ENCODE data around the gene NUP58. TPM values are rescaled to one million over a fixed set of nuclear protein-coding genes. Genes with fewer than 3 reads are reported as not detected.

NUP58 gene
- total and polyA plus RNA-seq, 10 of the 15 experiments (the other 5 are each of a cell fraction or from before 2014, with no cell fraction given): 12.1 to 78.0 (median 48.9) TPM

- Histone ChIP-seq H2AFZ (ENCODE audit: control insufficient read depth, low read depth, low read length) (no peak overlapping the region), H3K27me3 (replicated peaks in 1 of 2; ENCODE audit: control insufficient read depth in 2 of 2, insufficient read depth in 2 of 2, low read length in 1 of 2) (peaks cover 0 to 5% of the 10 kb centered on the region in 2 experiments; a peak in 1 of 4 replicates), H3K4me3 (no peak overlapping the region), H3K79me2 (ENCODE audit: control insufficient read depth, insufficient read depth, low read length) (no peaks in the 10 kb centered on the region), H3K27ac (ENCODE audit: control insufficient read depth, insufficient read depth) (no peak overlapping the region), H3K9me3 (replicated peaks; ENCODE audit: control insufficient read depth, insufficient read depth, low read length) (no peaks in the 10 kb centered on the region), H3K4me1 (ENCODE audit: control insufficient read depth, insufficient read depth, low read length) (no peaks in the 10 kb centered on the region), H3K4me2 (ENCODE audit: control insufficient read depth, insufficient read depth) (no peak overlapping the region), H4K20me1 (ENCODE audit: control insufficient read depth, insufficient read depth) (no peaks in the 10 kb centered on the region), H3K9ac (ENCODE audit: control insufficient read depth, insufficient read depth, low read length) (no peak overlapping the region), H3K36me3 (ENCODE audit: control insufficient read depth in 2 of 2, insufficient read depth in 2 of 2, low read length in 1 of 2) (no peaks in the 10 kb centered on the region)
- CTCF ChIA-PET: interaction anchor here (0.9 to 1.3 kb wide), 3 partner anchors 30 to 294 kb away, joined by 3 to 6 read pairs (median 3); no protein-coding TSS in a partner anchor
- in situ Hi-C loops (cut with MboI) (loop anchor here (10.0 kb wide), 1 partner anchor 294 kb away; no protein-coding TSS in a partner anchor), intact Hi-C loops (cut with micrococcal nuclease; ENCODE audit: unreplicated experiment) (loop anchor here (5.0 to 10.0 kb wide), 2 partner anchors 144 to 381 kb away; no protein-coding TSS in a partner anchor)
- POLR2A ChIA-PET: no interaction called here
- TF ChIP-seq GATAD2B (conservative IDR thresholded peaks at IDR 0.05; ENCODE audit: low read depth) (no peak), SRF (IDR thresholded peaks at IDR 0.05; ENCODE audit: low read depth in 2 of 2, low read length in 2 of 2) (no peak), BACH1 (IDR thresholded peaks at IDR 0.05; ENCODE audit: borderline replicate concordance) (no peak), CUX1 (IDR thresholded peaks at IDR 0.05; ENCODE audit: insufficient replicate concordance, low read depth, low read length) (no peak), NFIC (IDR thresholded peaks at IDR 0.05; ENCODE audit: low read depth, low read length) (no peak), ZNF24 (IDR thresholded peaks at IDR 0.05) (no peak), CEBPB (IDR thresholded peaks at IDR 0.05; ENCODE audit: borderline replicate concordance in 1 of 2, low read depth in 2 of 2, low read length in 2 of 2) (no peak), WRNIP1 (IDR thresholded peaks at IDR 0.05; ENCODE audit: borderline replicate concordance, low read depth, low read length) (no peak), EED (IDR thresholded peaks at IDR 0.05; ENCODE audit: low read depth) (no peak), TCF12 (IDR thresholded peaks at IDR 0.05; ENCODE audit: low read depth, low read length) (no peak)
- TF ChIP-seq, protein P1, sequence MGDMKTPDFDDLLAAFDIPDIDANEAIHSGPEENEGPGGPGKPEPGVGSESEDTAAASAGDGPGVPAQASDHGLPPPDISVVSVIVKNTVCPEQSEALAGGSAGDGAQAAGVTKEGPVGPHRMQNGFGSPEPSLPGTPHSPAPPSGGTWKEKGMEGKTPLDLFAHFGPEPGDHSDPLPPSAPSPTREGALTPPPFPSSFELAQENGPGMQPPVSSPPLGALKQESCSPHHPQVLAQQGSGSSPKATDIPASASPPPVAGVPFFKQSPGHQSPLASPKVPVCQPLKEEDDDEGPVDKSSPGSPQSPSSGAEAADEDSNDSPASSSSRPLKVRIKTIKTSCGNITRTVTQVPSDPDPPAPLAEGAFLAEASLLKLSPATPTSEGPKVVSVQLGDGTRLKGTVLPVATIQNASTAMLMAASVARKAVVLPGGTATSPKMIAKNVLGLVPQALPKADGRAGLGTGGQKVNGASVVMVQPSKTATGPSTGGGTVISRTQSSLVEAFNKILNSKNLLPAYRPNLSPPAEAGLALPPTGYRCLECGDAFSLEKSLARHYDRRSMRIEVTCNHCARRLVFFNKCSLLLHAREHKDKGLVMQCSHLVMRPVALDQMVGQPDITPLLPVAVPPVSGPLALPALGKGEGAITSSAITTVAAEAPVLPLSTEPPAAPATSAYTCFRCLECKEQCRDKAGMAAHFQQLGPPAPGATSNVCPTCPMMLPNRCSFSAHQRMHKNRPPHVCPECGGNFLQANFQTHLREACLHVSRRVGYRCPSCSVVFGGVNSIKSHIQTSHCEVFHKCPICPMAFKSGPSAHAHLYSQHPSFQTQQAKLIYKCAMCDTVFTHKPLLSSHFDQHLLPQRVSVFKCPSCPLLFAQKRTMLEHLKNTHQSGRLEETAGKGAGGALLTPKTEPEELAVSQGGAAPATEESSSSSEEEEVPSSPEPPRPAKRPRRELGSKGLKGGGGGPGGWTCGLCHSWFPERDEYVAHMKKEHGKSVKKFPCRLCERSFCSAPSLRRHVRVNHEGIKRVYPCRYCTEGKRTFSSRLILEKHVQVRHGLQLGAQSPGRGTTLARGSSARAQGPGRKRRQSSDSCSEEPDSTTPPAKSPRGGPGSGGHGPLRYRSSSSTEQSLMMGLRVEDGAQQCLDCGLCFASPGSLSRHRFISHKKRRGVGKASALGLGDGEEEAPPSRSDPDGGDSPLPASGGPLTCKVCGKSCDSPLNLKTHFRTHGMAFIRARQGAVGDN (IDR thresholded peaks at IDR 0.05): no peak
- DNase-seq (ENCODE audit: low read depth, low spot score) (no peak), ATAC-seq (no peak), FAIRE-seq (no peak)
- SMC1A ChIA-PET (ENCODE audit: uncharacterized antibody, unreplicated experiment): no interaction called here
- RAD21 ChIA-PET (ENCODE audit: unreplicated experiment): no interaction called here
- BruUV-seq (replicated peaks): no TSS peak
- 30% methylated on average over 5 of the region's 5 CpGs for WGBS (ENCODE audit: insufficient coverage, insufficient replicate concordance, low lambda C conversion rate, missing lambda C conversion rate)
Observed at GRCh38 chr13:25378528-25378927, 77.1 kb downstream of the NUP58 start.

Measured in GM12878 (cell line).